IMR-90 (cell line): Measurements from ENCODE around the gene C10orf95. TPM values are rescaled to one million over a fixed set of nuclear protein-coding genes. Genes with fewer than 3 reads are reported as not detected.

ENCODE experiments used
- ATAC-seq: fragments of 200-7000 bp; cut with Tn5 transposase; 2 replicates; pipeline ENCODE4 v1.9.1; 2020; ENCODE audit warnings: low read depth, mild to moderate bottlenecking, moderate library complexity
- BruUV-seq: library from RNA; stranded (reverse); fragments of 400-500 nt; replicated peaks from 2 replicates; lab custom pipeline; 2021; lab: Mats Ljungman, UMichigan
- CTCF ChIA-PET: fragments of 300-600 bp; formaldehyde crosslinking; extraction: SDS; loops from one replicate; lab custom pipeline; 2021; ENCODE audit warnings: antibody characterized with exemption; lab: Yijun Ruan, JAX
- POLR2A ChIA-PET: fragments of 300-600 bp; sonication (Branson Sonifier 250); formaldehyde crosslinking; loops from one replicate; lab custom pipeline; 2022; ENCODE audit warnings: antibody characterized with exemption; ENCODE audit not compliant: unreplicated experiment; lab: Charles Lee
- DNase-seq: peaks from one replicate; pipeline ENCODE4 v3.0.0; 2013
- H2AFZ ChIP-seq: replicated peaks from 2 replicates; pipeline ENCODE3; 2013; ENCODE audit warnings: low read length, mild to moderate bottlenecking; ENCODE audit not compliant: poor library complexity
- H2AK5ac ChIP-seq: 2 replicates; pipeline ENCODE4 v1.6.1; 2013; ENCODE audit warnings: low read depth, low read length, inconsistent platforms
- H2AK9ac ChIP-seq: replicated peaks from 2 replicates; pipeline ENCODE3; 2013; ENCODE audit warnings: mild to moderate bottlenecking, low read depth, low read length, moderate library complexity; ENCODE audit not compliant: poor library complexity
- H2BK120ac ChIP-seq: 2 replicates; pipeline ENCODE4 v1.6.1; 2013; ENCODE audit warnings: low read depth, low read length, inconsistent platforms
- H2BK15ac ChIP-seq: 3 replicates; pipeline ENCODE4 v1.6.1; 2013; ENCODE audit warnings: low read depth, low read length, inconsistent platforms
- H2BK20ac ChIP-seq: 2 replicates; pipeline ENCODE4 v1.6.1; 2013; ENCODE audit warnings: low read depth, mild to moderate bottlenecking, inconsistent platforms, low read length, moderate library complexity
- H2BK5ac ChIP-seq: 2 replicates; pipeline ENCODE4 v1.6.1; 2013; ENCODE audit warnings: mild to moderate bottlenecking, low read depth, low read length, inconsistent platforms; ENCODE audit not compliant: poor library complexity, severe bottlenecking
- H3K14ac ChIP-seq: replicated peaks from 2 replicates; pipeline ENCODE4 v1.6.1; 2013; ENCODE audit warnings: low read depth, low read length, inconsistent platforms
- H3K18ac ChIP-seq: 2 replicates; pipeline ENCODE4 v1.6.1; 2013; ENCODE audit warnings: low read depth, low read length, control low read depth
- H3K23ac ChIP-seq: 2 replicates; pipeline ENCODE4 v1.6.1; 2013; ENCODE audit warnings: low read depth, low read length, inconsistent platforms
- H3K27ac ChIP-seq: 2 replicates; pipeline ENCODE4 v1.5.1; 2013; ENCODE audit warnings: mild to moderate bottlenecking, control low read depth, low read length; ENCODE audit not compliant: insufficient read depth
- H3K27me3 ChIP-seq: 2 replicates; pipeline ENCODE4 v1.6.1; 2013; ENCODE audit warnings: low read length; ENCODE audit not compliant: control insufficient read depth, insufficient read depth
- H3K36me3 ChIP-seq: 2 replicates; pipeline ENCODE4 v1.6.1; 2013; ENCODE audit warnings: low read length, mixed read lengths; ENCODE audit not compliant: control insufficient read depth, insufficient read depth
- H3K4ac ChIP-seq: 2 replicates; pipeline ENCODE4 v1.6.1; 2013; ENCODE audit warnings: low read depth, low read length, inconsistent platforms
- H3K4me1 ChIP-seq: 2 replicates; pipeline ENCODE4 v1.6.1; 2013; ENCODE audit warnings: low read length, mixed read lengths; ENCODE audit not compliant: control insufficient read depth, insufficient read depth
- H3K4me2 ChIP-seq: 2 replicates; pipeline ENCODE4 v1.6.1; 2013; ENCODE audit warnings: low read depth, mild to moderate bottlenecking, control low read depth, low read length, moderate library complexity
- H3K4me3 ChIP-seq: 2 replicates; pipeline ENCODE4 v1.5.1; 2013; ENCODE audit warnings: low read depth, mild to moderate bottlenecking, control low read depth, low read length, moderate library complexity; ENCODE audit not compliant: insufficient read depth
- H3K56ac ChIP-seq: 2 replicates; pipeline ENCODE4 v1.6.1; 2013; ENCODE audit warnings: low read length, inconsistent platforms; ENCODE audit not compliant: insufficient read depth; ENCODE audit errors: extremely low read depth
- H3K79me1 ChIP-seq, 2 experiments: 2 replicates each; pipeline ENCODE4 v1.6.1; 2013; ENCODE audit warnings: low read length in 2 of 2, inconsistent platforms in 1 of 2, low read depth in 1 of 2
- H3K9ac ChIP-seq: 2 replicates; pipeline ENCODE4 v1.6.1; 2013; ENCODE audit warnings: low read depth, low read length, control low read depth
- H3K9me1 ChIP-seq: 2 replicates; pipeline ENCODE4 v1.6.1; 2013; ENCODE audit warnings: low read length, inconsistent platforms; ENCODE audit not compliant: insufficient read depth
- H3K9me3 ChIP-seq: 2 replicates; pipeline ENCODE4 v1.6.1; 2013; ENCODE audit warnings: low read length; ENCODE audit not compliant: control insufficient read depth, insufficient read depth
- H4K20me1 ChIP-seq: 2 replicates; pipeline ENCODE4 v1.6.1; 2013; ENCODE audit warnings: low read length, inconsistent platforms; ENCODE audit not compliant: insufficient read depth
- H4K5ac ChIP-seq: 2 replicates; pipeline ENCODE4 v1.6.1; 2013; ENCODE audit warnings: mild to moderate bottlenecking, low read depth, low read length, control low read depth
- H4K8ac ChIP-seq, 2 experiments: 2 replicates each; pipeline ENCODE4 v1.6.1; 2013; ENCODE audit warnings: low read depth in 2 of 2, low read length in 2 of 2, control low read depth in 1 of 2, inconsistent platforms in 1 of 2
- H4K91ac ChIP-seq: 2 replicates; pipeline ENCODE4 v1.6.1; 2013; ENCODE audit warnings: low read depth, low read length, inconsistent platforms; ENCODE audit not compliant: insufficient read depth
- CTCF ChIP-seq: conservative IDR thresholded peaks from 2 replicates; pipeline ENCODE4 v1.5.1; 2012; ENCODE audit warnings: mild to moderate bottlenecking, low read depth, low read length, improper control_type of control experiment
- FOS ChIP-seq: fragments of 150-350 bp; IDR thresholded peaks from 2 replicates; pipeline ENCODE4 v1.6.1; 2016; ENCODE audit warnings: low read depth, low read length
- MAZ ChIP-seq: IDR thresholded peaks from 2 replicates; pipeline ENCODE4 v1.6.1; 2012; ENCODE audit warnings: low read depth, mild to moderate bottlenecking, low read length, improper control_type of control experiment, moderate library complexity, borderline replicate concordance
- USF2 ChIP-seq: fragments of 150-350 bp; IDR thresholded peaks from 2 replicates; pipeline ENCODE4 v1.6.1; 2017; ENCODE audit warnings: mild to moderate bottlenecking, antibody characterized with exemption, low read length, low read depth
- WGBS, 2 experiments: methylation state at CpG; one replicate each; pipeline versions ENCODE4 v1.1.5 to v1.1.7; 2013; ENCODE audit warnings: missing lambda C conversion rate in 2 of 2; ENCODE audit not compliant: insufficient read length in 1 of 2; ENCODE audit errors: extremely low coverage in 2 of 2; 5-methylcytosine and 5-hydroxymethylcytosine counted together
- dilution Hi-C: fragments of 300-500 bp; cut with HindIII; formaldehyde crosslinking; loops from one replicate; pipeline ENCODE4 v1.14.3; 2018; ENCODE audit warnings: low sequenced_read_pairs; ENCODE audit not compliant: unreplicated experiment
- in situ Hi-C: fragments of 300-500 bp; cut with MboI; formaldehyde crosslinking; loops from 3 replicates; pipeline ENCODE4 v1.14.3; 2019; ENCODE audit warnings: low sequenced_read_pairs, inconsistent platforms, mixed read lengths
- intact Hi-C: fragments of 100-400 bp; cut with micrococcal nuclease; formaldehyde crosslinking; loops from 2 replicates; pipeline ENCODE4 v1.10.0; 2022
- polyA plus RNA-seq, 3 experiments: library from polyadenylated mRNA; depleted of rRNA; stranded (reverse); fragments of >200 nt; gene quantifications; 2 replicates each; pipeline ENCODE4 v1.2.3, GENCODE V29; 2012; ENCODE audit warnings: low replicate concordance in 1 of 3
- total RNA-seq: library from RNA; depleted of rRNA; stranded (reverse); fragments of >200 nt; gene quantifications from 2 replicates; pipeline ENCODE4 v1.2.3, GENCODE V29; 2012

Gene C10orf95
- total and polyA plus RNA-seq, 2 of the 4 experiments (the other 2 are of a cell fraction): not detected

DNA sequence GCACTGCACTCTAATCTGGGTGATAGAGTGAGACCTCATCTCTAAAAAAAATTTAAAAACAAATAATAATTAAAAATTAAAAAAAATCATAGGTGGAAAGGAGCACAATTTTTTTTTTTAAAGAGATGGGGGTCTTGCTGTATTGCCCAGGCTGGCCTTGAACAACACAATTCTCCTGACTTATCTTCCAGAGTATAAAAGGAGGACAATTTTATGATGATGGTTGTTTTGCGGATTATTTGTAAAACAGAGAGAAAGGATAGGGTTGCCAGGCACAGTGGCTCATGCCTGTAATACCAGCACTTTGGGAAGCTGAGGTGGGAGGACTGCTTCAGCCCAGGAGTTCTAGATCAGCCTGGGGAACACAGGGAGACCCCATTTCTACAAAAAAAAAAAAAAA, 46.2 kb upstream of the C10orf95 start:
- H3K56ac ChIP-seq: no peak overlapping the region
- peaks cover 3% of the 10 kb centered on the region; the same call in 1 of the 2 replicates for H3K36me3 ChIP-seq
- in situ Hi-C loops: no loop called here
- ChIA-PET POLR2A (no interaction called here), CTCF (no interaction called here)
- no TSS peak for BruUV-seq
- no peak overlapping the region for H3K18ac ChIP-seq
- H3K9me3 ChIP-seq: no peaks in the 10 kb centered on the region
- H3K9me1 ChIP-seq: peaks cover 12% of the 10 kb centered on the region; the same call in 1 of the 2 replicates
- H3K23ac ChIP-seq: no peak overlapping the region
- intact Hi-C loops: no loop called here
- H4K20me1 ChIP-seq: peaks cover 80% of the 10 kb centered on the region
- H2BK120ac ChIP-seq: no peak overlapping the region
- H4K5ac ChIP-seq: no peak overlapping the region
- H3K4ac ChIP-seq: no peak overlapping the region
- H3K14ac ChIP-seq: no peak overlapping the region
- H3K4me1 ChIP-seq: no peaks in the 10 kb centered on the region; the same call in 1 of the 2 replicates
- dilution Hi-C loops: no loop called here
- no CpG with 5 or more reads among the region's 1 CpG for WGBS, 2 experiments
- no peak overlapping the region for H3K4me2 ChIP-seq
- H3K9ac ChIP-seq: no peak overlapping the region
- DNase-seq (no peak), ATAC-seq (no peak)
- no peak overlapping the region for H2BK15ac ChIP-seq
- no peak overlapping the region for H4K91ac ChIP-seq
- no peak overlapping the region for H2BK5ac ChIP-seq
- no peak overlapping the region for H2AFZ ChIP-seq
- no peak overlapping the region for H3K27ac ChIP-seq
- no peak overlapping the region for H4K8ac ChIP-seq
- H3K79me1 ChIP-seq: peaks cover 8 to 60% of the 10 kb centered on the region in 2 experiments
- TF ChIP-seq MAZ: no peak
- TF ChIP-seq USF2: no peak
- TF ChIP-seq FOS: no peak
- TF ChIP-seq CTCF: no peak
- H3K4me3 ChIP-seq: no peak overlapping the region
- H2BK20ac ChIP-seq: no peak overlapping the region
- H2AK9ac ChIP-seq: no peak overlapping the region
- no peaks in the 10 kb centered on the region for H3K27me3 ChIP-seq
- no peak overlapping the region for H2AK5ac ChIP-seq
